NCI-H345 treated with DMSO at 0.1 percent for 48 hours (cell line): Measurements from ENCODE around the gene CORT.
A peak's percentile ranks its signal among the peaks of the same experiment; 100 is the strongest.
"Not testable (repeated sequence)": the region's sequence is repeated elsewhere in the genome, so short reads cannot be mapped to it uniquely, and the experiment has no call there.

ENCODE experiments used
- DNase-seq: peaks from one replicate; lab custom pipeline; 2025; ENCODE audit not compliant: unreplicated experiment; lab: John Stamatoyannopoulos, UW

CORT gene

GRCh38 chr1:10474309-10474612 is 24.4 kb downstream of the CORT start:
- not testable (repeated sequence) for DNase-seq

GRCh38 chr1:10474613-10475507 is 25.0 kb downstream of the CORT start, which contains the start of gene PEX14:
PEX14 (plus strand) TSS chr1:10474950; CDS start chr1:10474967, 17 bp downstream.
- DNase-seq, result peak; percentile 82

- no peak for DNase-seq
Observed at GRCh38 chr1:10475510-10475909, 25.7 kb downstream of the CORT start.

- DNase-seq, result no peak
Observed at GRCh38 chr1:10479296-10479695, 29.5 kb downstream of the CORT start.

GRCh38 chr1:10480614-10481013 is 30.8 kb downstream of the CORT start:
- DNase-seq, result no peak

GRCh38 chr1:10484521-10484920 is 34.7 kb downstream of the CORT start:
- no peak for DNase-seq

GRCh38 chr1:10489291-10490055 is 39.6 kb downstream of the CORT start:
- no peak for DNase-seq

GRCh38 chr1:10490286-10490970 is 40.6 kb downstream of the CORT start:
- no peak for DNase-seq

GRCh38 chr1:10494418-10494753 is 44.6 kb downstream of the CORT start:
- no peak for DNase-seq

GRCh38 chr1:10494754-10495474 is 45.1 kb downstream of the CORT start:
- DNase-seq, result peak; percentile 37

GRCh38 chr1:10495475-10495817 is 45.6 kb downstream of the CORT start:
- no peak for DNase-seq

- DNase-seq, result no peak
Observed at GRCh38 chr1:10495952-10496351, 46.1 kb downstream of the CORT start.

GRCh38 chr1:10497109-10497508 is 47.3 kb downstream of the CORT start:
- DNase-seq, result no peak

GRCh38 chr1:10498231-10498630 is 48.4 kb downstream of the CORT start:
- DNase-seq, result no peak
